Measurements from ENCODE around the gene MLN. TPM values are rescaled to one million over a fixed set of nuclear protein-coding genes. Genes with fewer than 3 reads are reported as not detected.

Gene MLN
- total and polyA plus RNA-seq, 8 donors, result 0.28 TPM; not detected in 7

DNA sequence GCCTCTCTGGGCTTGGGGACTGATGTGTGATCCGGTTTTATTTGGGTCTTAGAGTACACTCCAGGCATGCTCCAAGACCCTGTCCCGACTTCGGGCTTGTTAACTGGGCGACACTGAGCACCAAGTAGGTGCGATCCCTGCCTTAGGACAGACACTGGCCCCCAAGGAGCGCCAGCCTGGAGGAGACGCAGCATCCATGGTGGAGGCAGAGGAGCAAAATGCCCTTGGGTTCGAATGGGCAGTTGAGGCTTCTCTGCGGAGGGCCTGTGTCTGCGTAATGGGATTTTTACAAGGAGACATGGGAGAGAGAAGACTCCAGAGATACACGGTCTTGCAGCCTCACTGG is 14.3 kb downstream of the MLN start:
- Histone ChIP-seq H3K4me1 (peaks cover 18 to 38% of the 10 kb centered on the region in 2 donors), H3K9me3 (no peaks in the 10 kb centered on the region), H3K27ac (peak overlapping the region in 1 of 2 donors; percentile 97), H3K36me3 (peaks cover 0 to 9% of the 10 kb centered on the region in 2 donors), H3K4me3 (peak overlapping the region; percentile 71 to 93), H3K27me3 (peaks cover 0 to 9% of the 10 kb centered on the region in 2 donors)
- ATAC-seq (no peak), DNase-seq (peak in 1 of 4 donors; percentile 64)
- TF ChIP-seq, protein P1, sequence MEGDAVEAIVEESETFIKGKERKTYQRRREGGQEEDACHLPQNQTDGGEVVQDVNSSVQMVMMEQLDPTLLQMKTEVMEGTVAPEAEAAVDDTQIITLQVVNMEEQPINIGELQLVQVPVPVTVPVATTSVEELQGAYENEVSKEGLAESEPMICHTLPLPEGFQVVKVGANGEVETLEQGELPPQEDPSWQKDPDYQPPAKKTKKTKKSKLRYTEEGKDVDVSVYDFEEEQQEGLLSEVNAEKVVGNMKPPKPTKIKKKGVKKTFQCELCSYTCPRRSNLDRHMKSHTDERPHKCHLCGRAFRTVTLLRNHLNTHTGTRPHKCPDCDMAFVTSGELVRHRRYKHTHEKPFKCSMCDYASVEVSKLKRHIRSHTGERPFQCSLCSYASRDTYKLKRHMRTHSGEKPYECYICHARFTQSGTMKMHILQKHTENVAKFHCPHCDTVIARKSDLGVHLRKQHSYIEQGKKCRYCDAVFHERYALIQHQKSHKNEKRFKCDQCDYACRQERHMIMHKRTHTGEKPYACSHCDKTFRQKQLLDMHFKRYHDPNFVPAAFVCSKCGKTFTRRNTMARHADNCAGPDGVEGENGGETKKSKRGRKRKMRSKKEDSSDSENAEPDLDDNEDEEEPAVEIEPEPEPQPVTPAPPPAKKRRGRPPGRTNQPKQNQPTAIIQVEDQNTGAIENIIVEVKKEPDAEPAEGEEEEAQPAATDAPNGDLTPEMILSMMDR (IDR thresholded peaks at IDR 0.05), result no peak
- intact Hi-C loops (cut with DNase I), result no loop called here

DNA sequence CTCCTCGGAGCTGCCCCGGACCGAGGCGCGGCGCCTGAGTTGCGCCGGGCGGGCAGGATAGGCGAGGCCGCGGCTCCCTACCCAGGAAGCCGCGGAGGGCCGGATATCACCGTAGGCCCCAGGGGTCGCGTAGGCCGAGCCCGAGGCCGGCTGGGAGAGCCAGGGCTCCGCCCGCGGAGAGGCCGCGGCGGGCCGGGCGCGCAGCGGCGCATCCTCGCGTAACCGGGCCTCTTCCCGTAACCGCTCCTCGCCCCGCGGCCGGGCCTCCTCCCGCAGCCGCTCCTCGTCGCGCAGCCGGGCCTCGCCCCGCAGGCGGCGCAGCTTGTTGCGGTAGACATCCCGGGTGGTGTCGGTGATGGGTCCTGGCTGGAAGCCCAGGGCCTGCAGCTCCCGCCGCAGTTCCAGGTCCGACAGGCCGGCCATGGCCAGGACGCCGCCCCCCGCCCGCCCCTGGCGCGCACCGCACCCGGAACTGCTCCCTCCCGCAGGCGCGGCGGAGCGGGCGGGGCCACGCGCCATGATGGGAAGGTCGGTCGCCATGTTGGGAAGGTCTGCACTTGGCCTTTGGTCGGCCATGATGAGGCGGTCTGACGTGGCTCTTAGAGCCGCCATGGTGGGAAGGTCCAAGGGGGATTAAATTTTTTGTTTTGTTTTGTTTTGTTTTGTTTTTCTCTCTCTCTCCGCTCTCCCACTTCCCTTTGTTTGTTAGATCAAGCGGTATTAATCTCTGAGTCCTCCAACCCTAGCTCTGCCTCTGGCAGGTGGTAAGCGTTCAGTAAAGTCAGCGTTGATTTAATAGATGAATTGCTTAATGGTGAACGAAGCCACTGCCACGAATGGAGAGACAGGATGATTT is 14.9 kb downstream of the MLN start, which contains the start of gene LEMD2:
LEMD2 (minus strand) TSS at position 437 of the 856 bp plus-strand sequence; CDS start at position 423, 14 bp downstream.
- DNase-seq (peak; percentile 93 to 98 (median 96)), ATAC-seq (peak; percentile 98)
- Histone ChIP-seq H3K27me3 (peaks cover 0 to 9% of the 10 kb centered on the region in 2 donors), H3K4me3 (peak within 1 kb of the TSS; percentile 71 to 93), H3K9me3 (no peaks in the 10 kb centered on the region), H3K36me3 (peaks cover 2 to 15% of the 10 kb centered on the region in 2 donors), H3K4me1 (peaks cover 18 to 42% of the 10 kb centered on the region in 2 donors), H3K27ac (peak within 1 kb of the TSS; percentile 97 to 99)
- TF ChIP-seq, protein P1 (IDR thresholded peaks at IDR 0.05), result no peak
- intact Hi-C loops (cut with DNase I), result no loop called here

DNA sequence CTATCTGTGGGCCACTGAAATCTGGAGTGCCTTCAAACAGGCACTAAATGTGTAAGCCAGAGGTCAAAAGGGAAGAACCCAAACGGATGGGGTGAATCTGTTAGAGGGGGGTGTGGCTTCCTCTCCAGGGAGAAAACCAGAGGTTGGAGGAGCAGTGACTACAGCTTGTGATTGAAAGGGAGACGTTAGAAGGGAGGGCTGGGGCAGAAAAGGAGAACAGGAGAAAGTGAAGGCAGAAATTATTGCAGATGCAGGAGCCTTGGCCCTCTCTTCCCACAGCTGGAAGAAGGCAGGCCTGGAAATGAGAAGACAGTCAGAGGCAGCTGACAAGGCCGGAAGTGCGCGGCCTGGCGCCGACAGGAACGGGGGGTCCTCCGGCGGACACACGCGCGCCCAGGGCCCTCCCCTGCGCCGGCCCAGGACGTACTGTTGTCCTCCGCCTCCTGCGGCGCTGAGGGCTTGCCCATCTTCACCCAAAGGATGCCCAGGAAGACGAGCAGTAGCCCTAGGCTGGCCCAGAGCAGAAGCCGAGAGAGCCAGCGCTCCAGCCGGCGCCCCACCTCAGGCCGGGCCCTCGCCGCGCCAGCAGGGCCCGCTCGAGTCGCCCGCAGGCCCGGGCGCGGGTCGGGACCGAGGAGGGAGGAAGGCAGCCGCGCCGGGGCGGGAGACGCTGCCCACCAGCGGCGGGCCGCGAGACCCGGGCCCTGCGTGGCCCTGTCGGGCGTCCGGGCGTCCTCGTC is 15.7 kb downstream of the MLN start:
- Histone ChIP-seq H3K36me3 (peaks cover 6 to 23% of the 10 kb centered on the region in 2 donors), H3K4me3 (peak overlapping the region; percentile 71 to 93), H3K27me3 (peaks cover 0 to 2% of the 10 kb centered on the region in 2 donors), H3K27ac (peak overlapping the region; percentile 97 to 99), H3K9me3 (no peaks in the 10 kb centered on the region), H3K4me1 (peaks cover 18 to 42% of the 10 kb centered on the region in 2 donors)
- DNase-seq (peak; percentile 73 to 92 (median 86)), ATAC-seq (peak; percentile 74)
- intact Hi-C loops (cut with DNase I), result no loop called here
- TF ChIP-seq, protein P1 (IDR thresholded peaks at IDR 0.05), result no peak

DNA sequence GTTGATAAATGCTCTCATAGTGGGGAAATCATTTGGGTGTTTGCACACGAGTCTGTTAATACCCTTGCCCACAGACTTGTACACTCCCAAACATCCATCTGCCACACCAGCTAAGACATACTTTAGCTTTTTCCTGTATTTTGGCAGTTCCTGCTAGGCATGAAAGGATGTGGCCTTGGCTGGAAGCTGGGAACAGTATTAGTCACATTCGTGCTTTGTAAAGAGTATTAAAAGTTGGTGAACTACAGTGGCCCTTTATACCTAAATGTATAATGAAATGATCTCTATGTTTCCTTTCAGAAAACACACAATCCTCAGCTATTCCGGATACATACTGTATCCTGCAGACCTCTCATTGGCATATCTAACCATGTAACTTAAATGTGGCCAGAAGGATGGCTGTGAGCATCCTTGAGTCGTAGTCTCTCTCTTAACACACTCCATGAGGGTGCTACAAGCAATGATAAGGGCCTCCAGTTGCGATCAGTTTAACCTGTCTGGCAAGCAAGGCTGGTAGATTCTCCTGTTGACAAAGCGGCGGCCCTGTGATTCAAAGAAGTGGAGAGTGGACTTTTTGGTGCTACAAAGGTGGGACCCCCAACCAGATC is 16.4 kb downstream of the MLN start:
- Histone ChIP-seq H3K36me3 (peaks cover 6 to 30% of the 10 kb centered on the region in 2 donors), H3K27ac (peak overlapping the region; percentile 97 to 99), H3K4me3 (peak overlapping the region; percentile 71 to 93), H3K27me3 (no peaks in the 10 kb centered on the region), H3K9me3 (no peaks in the 10 kb centered on the region), H3K4me1 (peaks cover 18 to 42% of the 10 kb centered on the region in 2 donors)
- intact Hi-C loops (cut with DNase I), result no loop called here
- DNase-seq (peak in 1 of 4 donors; percentile 2), ATAC-seq (peak; percentile 9)
- TF ChIP-seq, protein P1 (IDR thresholded peaks at IDR 0.05), result no peak

All from left lung (tissue), 10 donors.